Measurements from ENCODE around the gene DAGLB.

Gene DAGLB

GRCh38 chr7:6387734-6388294, 59.9 kb downstream of the DAGLB start:
- ATAC-seq (ENCODE audit: insufficient read depth, low read depth) (no peak), DNase-seq (no peak)
- Histone ChIP-seq H3K79me2 (ENCODE audit: insufficient read depth, low read length) (peaks cover 99% of the 10 kb centered on the region), H3K9ac (ENCODE audit: low read depth, low read length) (no peak overlapping the region), H4K20me1 (ENCODE audit: insufficient read depth, low read length) (peaks cover 81% of the 10 kb centered on the region), H3K9me3 (ENCODE audit: insufficient read depth, low read length, severe bottlenecking) (no peaks in the 10 kb centered on the region), H3K27ac (ENCODE audit: low read length) (no peak overlapping the region), H3K36me3 (ENCODE audit: insufficient read depth, low read length) (peaks cover 63% of the 10 kb centered on the region), H3K27me3 (ENCODE audit: insufficient read depth, low read length, poor library complexity) (no peaks in the 10 kb centered on the region), H3K4me3 (ENCODE audit: low read depth in 1 of 2, low read length in 2 of 2) (no peak overlapping the region), H3K4me2 (ENCODE audit: insufficient read depth, low read length) (no peak overlapping the region), H2AFZ (ENCODE audit: low read depth, low read length) (no peak overlapping the region), H3K4me1 (ENCODE audit: insufficient read depth, low read length) (0 out of 2 replicates have a peak, but pooled peaks cover 2% of the 10 kb centered on the region)
- TF ChIP-seq CTCF (IDR thresholded peaks at IDR 0.05; ENCODE audit: borderline replicate concordance, extremely low read depth, low read length, poor library complexity, severe bottlenecking) (no peak), EZH2 (IDR thresholded peaks at IDR 0.05; ENCODE audit: borderline replicate concordance, low read depth, low read length, severe bottlenecking) (no peak)

- H3K4me3 ChIP-seq (ENCODE audit: low read depth in 1 of 2, low read length in 2 of 2), result no peak overlapping the region
- no peak overlapping the region for H3K9ac ChIP-seq (ENCODE audit: low read depth, low read length)
- H3K79me2 ChIP-seq (ENCODE audit: insufficient read depth, low read length), result peaks cover 99% of the 10 kb centered on the region
- H3K4me2 ChIP-seq (ENCODE audit: insufficient read depth, low read length), result no peak overlapping the region
- DNase-seq, result no peak
- H3K9me3 ChIP-seq (ENCODE audit: insufficient read depth, low read length, severe bottlenecking), result no peaks in the 10 kb centered on the region
- H3K27me3 ChIP-seq (ENCODE audit: insufficient read depth, low read length, poor library complexity), result no peaks in the 10 kb centered on the region
- H3K27ac ChIP-seq (ENCODE audit: low read length), result no peak overlapping the region
- H2AFZ ChIP-seq (ENCODE audit: low read depth, low read length), result no peak overlapping the region
- H3K36me3 ChIP-seq (ENCODE audit: insufficient read depth, low read length), result peaks cover 57% of the 10 kb centered on the region
- TF ChIP-seq CTCF (IDR thresholded peaks at IDR 0.05; ENCODE audit: borderline replicate concordance, extremely low read depth, low read length, poor library complexity, severe bottlenecking) (no peak), EZH2 (IDR thresholded peaks at IDR 0.05; ENCODE audit: borderline replicate concordance, low read depth, low read length, severe bottlenecking) (no peak)
- ATAC-seq (ENCODE audit: insufficient read depth, low read depth), result no peak
- H3K4me1 ChIP-seq (ENCODE audit: insufficient read depth, low read length), result 0 out of 2 replicates have a peak, but pooled peaks cover 5% of the 10 kb centered on the region
- peaks cover 81% of the 10 kb centered on the region for H4K20me1 ChIP-seq (ENCODE audit: insufficient read depth, low read length)
These were observed 61.0 kb downstream of the DAGLB start for GRCh38 chr7:6386779-6387178.

- no peak overlapping the region for H2AFZ ChIP-seq (ENCODE audit: low read depth, low read length)
- no peak overlapping the region for H3K4me2 ChIP-seq (ENCODE audit: insufficient read depth, low read length)
- peaks cover 82% of the 10 kb centered on the region for H4K20me1 ChIP-seq (ENCODE audit: insufficient read depth, low read length)
- H3K4me3 ChIP-seq (ENCODE audit: low read depth in 1 of 2, low read length in 2 of 2), result no peak overlapping the region
- peaks cover 99% of the 10 kb centered on the region for H3K79me2 ChIP-seq (ENCODE audit: insufficient read depth, low read length)
- DNase-seq (no peak), ATAC-seq (ENCODE audit: insufficient read depth, low read depth) (no peak)
- no peak overlapping the region for H3K9ac ChIP-seq (ENCODE audit: low read depth, low read length)
- no peaks in the 10 kb centered on the region for H3K9me3 ChIP-seq (ENCODE audit: insufficient read depth, low read length, severe bottlenecking)
- H3K36me3 ChIP-seq (ENCODE audit: insufficient read depth, low read length), result peaks cover 55% of the 10 kb centered on the region
- H3K27ac ChIP-seq (ENCODE audit: low read length), result no peak overlapping the region
- TF ChIP-seq EZH2 (IDR thresholded peaks at IDR 0.05; ENCODE audit: borderline replicate concordance, low read depth, low read length, severe bottlenecking), result no peak
- TF ChIP-seq CTCF (IDR thresholded peaks at IDR 0.05; ENCODE audit: borderline replicate concordance, extremely low read depth, low read length, poor library complexity, severe bottlenecking), result no peak
- H3K4me1 ChIP-seq (ENCODE audit: insufficient read depth, low read length), result 0 out of 2 replicates have a peak, but pooled peaks cover 5% of the 10 kb centered on the region
- no peaks in the 10 kb centered on the region for H3K27me3 ChIP-seq (ENCODE audit: insufficient read depth, low read length, poor library complexity)
These were observed 61.7 kb downstream of the DAGLB start for GRCh38 chr7:6385909-6386560.

Data from DND-41 (cell line).